ENCODE measurements around the gene LSM12.
A peak's percentile ranks its signal among the peaks of the same experiment; 100 is the strongest.

LSM12 gene

DNA sequence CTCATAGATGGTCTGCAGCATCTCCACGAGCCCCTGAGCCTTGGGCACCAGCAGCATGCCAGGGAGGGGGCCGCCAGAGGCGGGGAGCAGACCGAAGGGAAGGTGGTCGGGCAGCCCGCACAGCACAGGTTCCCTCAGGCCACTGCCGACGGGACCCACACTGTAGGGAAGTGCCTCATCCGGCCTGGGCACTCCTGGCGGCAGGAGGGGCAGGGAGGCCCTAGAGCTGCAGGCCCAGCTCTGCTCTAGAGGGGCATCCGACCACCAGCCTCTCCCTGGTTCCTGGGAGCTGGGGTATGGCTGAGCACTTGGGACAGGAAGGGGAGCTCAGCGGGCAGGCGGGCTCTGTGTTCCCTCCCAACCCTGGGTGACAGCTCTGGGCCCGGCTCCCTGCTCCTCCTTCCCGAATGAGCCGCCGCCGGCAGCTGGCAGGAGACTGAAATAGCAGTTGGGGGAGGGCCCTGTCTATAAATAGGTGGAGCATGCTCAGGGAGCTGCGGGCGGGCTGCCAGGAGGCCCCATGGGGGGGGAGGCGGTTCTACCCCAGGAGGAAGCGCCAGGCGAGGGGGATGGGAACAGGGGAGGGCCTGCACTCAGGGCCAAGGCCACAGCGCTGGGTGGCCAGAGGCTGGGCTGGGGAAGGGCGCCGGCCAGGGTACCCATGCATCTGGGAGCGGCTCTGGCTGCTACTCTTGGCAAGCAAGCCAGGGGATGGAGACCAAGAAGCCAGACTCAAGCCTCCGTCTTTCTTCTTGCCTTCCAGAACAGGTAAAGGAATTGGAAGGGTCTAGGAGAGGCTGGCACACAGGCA lies 44.6 kb upstream of the LSM12 start:
- Histone ChIP-seq H3F3A (ENCODE audit: control insufficient read depth, insufficient read depth) (no peaks in the 10 kb centered on the region), H3K9me3 (ENCODE audit: control insufficient read depth, insufficient read depth, low read length) (no peaks in the 10 kb centered on the region), H3K9me2 (replicated peaks; ENCODE audit: control insufficient read depth, low read length) (no peaks in the 10 kb centered on the region), H4K20me1 (ENCODE audit: control insufficient read depth, insufficient read depth, low read depth, low read length) (no peaks in the 10 kb centered on the region), H3K4me1 (ENCODE audit: control insufficient read depth, low read length) (peaks cover 37% of the 10 kb centered on the region), H3K4me3 (ENCODE audit: low read length) (peak overlapping the region; percentile 60), H3K4me2 (ENCODE audit: low read length) (peak overlapping the region; percentile 80), H3K27ac (ENCODE audit: low read depth, low read length) (peak overlapping the region; percentile 25; the same call in 1 of the 2 replicates), H3K36me3 (ENCODE audit: control insufficient read depth, low read length) (no peaks in the 10 kb centered on the region; the same call in 1 of the 2 replicates), H3K27me3 (ENCODE audit: control insufficient read depth, low read length) (no peaks in the 10 kb centered on the region), H3K79me2 (ENCODE audit: control insufficient read depth, low read length) (peaks cover 4% of the 10 kb centered on the region; the same call in 1 of the 2 replicates)
- TF ChIP-seq, protein P1, sequence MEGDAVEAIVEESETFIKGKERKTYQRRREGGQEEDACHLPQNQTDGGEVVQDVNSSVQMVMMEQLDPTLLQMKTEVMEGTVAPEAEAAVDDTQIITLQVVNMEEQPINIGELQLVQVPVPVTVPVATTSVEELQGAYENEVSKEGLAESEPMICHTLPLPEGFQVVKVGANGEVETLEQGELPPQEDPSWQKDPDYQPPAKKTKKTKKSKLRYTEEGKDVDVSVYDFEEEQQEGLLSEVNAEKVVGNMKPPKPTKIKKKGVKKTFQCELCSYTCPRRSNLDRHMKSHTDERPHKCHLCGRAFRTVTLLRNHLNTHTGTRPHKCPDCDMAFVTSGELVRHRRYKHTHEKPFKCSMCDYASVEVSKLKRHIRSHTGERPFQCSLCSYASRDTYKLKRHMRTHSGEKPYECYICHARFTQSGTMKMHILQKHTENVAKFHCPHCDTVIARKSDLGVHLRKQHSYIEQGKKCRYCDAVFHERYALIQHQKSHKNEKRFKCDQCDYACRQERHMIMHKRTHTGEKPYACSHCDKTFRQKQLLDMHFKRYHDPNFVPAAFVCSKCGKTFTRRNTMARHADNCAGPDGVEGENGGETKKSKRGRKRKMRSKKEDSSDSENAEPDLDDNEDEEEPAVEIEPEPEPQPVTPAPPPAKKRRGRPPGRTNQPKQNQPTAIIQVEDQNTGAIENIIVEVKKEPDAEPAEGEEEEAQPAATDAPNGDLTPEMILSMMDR (IDR thresholded peaks at IDR 0.05; ENCODE audit: low read depth, low read length, poor library complexity, severe bottlenecking) = no peak
- TF ChIP-seq EZH2phosphoT487 (IDR thresholded peaks at IDR 0.05; ENCODE audit: borderline replicate concordance, low read length) = no peak

GRCh38 chr17:44110011-44110686 lies 43.7 kb upstream of the LSM12 start:
- Histone ChIP-seq H3K27me3 (ENCODE audit: control insufficient read depth, low read length) (no peaks in the 10 kb centered on the region), H3K9me3 (ENCODE audit: control insufficient read depth, insufficient read depth, low read length) (no peaks in the 10 kb centered on the region), H3K79me2 (ENCODE audit: control insufficient read depth, low read length) (peaks cover 4% of the 10 kb centered on the region; the same call in 1 of the 2 replicates), H3K9me2 (replicated peaks; ENCODE audit: control insufficient read depth, low read length) (no peaks in the 10 kb centered on the region), H3K4me3 (ENCODE audit: low read length) (peak overlapping the region; percentile 60; the same call in 1 of the 2 replicates), H3K4me2 (ENCODE audit: low read length) (peak overlapping the region; percentile 80), H3F3A (ENCODE audit: control insufficient read depth, insufficient read depth) (no peaks in the 10 kb centered on the region), H3K4me1 (ENCODE audit: control insufficient read depth, low read length) (peaks cover 43% of the 10 kb centered on the region), H4K20me1 (ENCODE audit: control insufficient read depth, insufficient read depth, low read depth, low read length) (no peaks in the 10 kb centered on the region), H3K36me3 (ENCODE audit: control insufficient read depth, low read length) (no peaks in the 10 kb centered on the region; the same call in 1 of the 2 replicates), H3K27ac (ENCODE audit: low read depth, low read length) (no peak overlapping the region)
- TF ChIP-seq, protein P1 (IDR thresholded peaks at IDR 0.05; ENCODE audit: low read depth, low read length, poor library complexity, severe bottlenecking) = no peak
- no peak for TF ChIP-seq EZH2phosphoT487 (IDR thresholded peaks at IDR 0.05; ENCODE audit: borderline replicate concordance, low read length)

DNA sequence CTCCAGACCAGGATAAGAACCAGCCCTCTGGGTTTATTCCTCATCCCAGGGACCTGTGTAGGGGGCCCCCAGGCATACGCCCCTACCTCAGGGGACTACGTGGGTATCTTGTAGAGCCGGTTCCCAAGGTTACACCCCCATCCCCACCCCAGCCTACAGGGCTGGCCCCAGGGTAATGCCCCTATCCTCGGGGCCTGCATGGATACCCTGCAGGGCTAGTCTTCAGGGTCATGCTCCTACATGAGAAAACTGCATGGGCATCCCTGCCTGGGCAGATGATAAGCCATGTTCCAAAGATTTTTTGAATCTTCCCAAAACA lies 42.8 kb upstream of the LSM12 start:
- no peaks in the 10 kb centered on the region for H3K27me3 ChIP-seq (ENCODE audit: control insufficient read depth, low read length)
- H3K36me3 ChIP-seq (ENCODE audit: control insufficient read depth, low read length) = no peaks in the 10 kb centered on the region; the same call in 1 of the 2 replicates
- peaks cover 4% of the 10 kb centered on the region; the same call in 1 of the 2 replicates for H3K79me2 ChIP-seq (ENCODE audit: control insufficient read depth, low read length)
- H3K4me2 ChIP-seq (ENCODE audit: low read length) = no peak overlapping the region
- H3K4me3 ChIP-seq (ENCODE audit: low read length) = no peak overlapping the region
- TF ChIP-seq, protein P1 (IDR thresholded peaks at IDR 0.05; ENCODE audit: low read depth, low read length, poor library complexity, severe bottlenecking) = no peak
- no peak for TF ChIP-seq EZH2phosphoT487 (IDR thresholded peaks at IDR 0.05; ENCODE audit: borderline replicate concordance, low read length)
- no peaks in the 10 kb centered on the region for H4K20me1 ChIP-seq (ENCODE audit: control insufficient read depth, insufficient read depth, low read depth, low read length)
- no peaks in the 10 kb centered on the region for H3K9me2 ChIP-seq (replicated peaks; ENCODE audit: control insufficient read depth, low read length)
- H3K4me1 ChIP-seq (ENCODE audit: control insufficient read depth, low read length) = peaks cover 43% of the 10 kb centered on the region
- no peaks in the 10 kb centered on the region for H3F3A ChIP-seq (ENCODE audit: control insufficient read depth, insufficient read depth)
- H3K9me3 ChIP-seq (ENCODE audit: control insufficient read depth, insufficient read depth, low read length) = no peaks in the 10 kb centered on the region
- H3K27ac ChIP-seq (ENCODE audit: low read depth, low read length) = no peak overlapping the region
